ENCODE measurements around the gene CRY1.

DNA sequence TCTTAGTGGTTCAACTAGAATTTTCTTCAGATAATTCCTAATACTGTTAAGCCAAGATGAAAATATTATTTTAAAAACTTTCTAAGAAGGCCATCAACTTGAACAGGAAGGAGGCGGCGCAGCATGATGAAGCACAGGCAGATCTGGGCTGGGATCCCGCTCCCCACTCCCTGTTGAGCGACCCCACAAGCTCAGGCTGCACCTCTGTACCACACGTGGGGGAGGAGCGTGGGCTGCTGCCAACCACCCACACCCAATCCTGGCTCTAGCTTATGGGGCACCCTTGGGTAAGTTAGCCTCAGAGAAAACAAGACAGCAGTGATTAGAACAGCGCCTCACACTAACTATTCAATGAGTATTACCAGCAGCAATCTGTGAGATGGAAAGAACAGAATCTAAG, 112.4 kb downstream of the CRY1 start:
- TF ChIP-seq, protein P1, sequence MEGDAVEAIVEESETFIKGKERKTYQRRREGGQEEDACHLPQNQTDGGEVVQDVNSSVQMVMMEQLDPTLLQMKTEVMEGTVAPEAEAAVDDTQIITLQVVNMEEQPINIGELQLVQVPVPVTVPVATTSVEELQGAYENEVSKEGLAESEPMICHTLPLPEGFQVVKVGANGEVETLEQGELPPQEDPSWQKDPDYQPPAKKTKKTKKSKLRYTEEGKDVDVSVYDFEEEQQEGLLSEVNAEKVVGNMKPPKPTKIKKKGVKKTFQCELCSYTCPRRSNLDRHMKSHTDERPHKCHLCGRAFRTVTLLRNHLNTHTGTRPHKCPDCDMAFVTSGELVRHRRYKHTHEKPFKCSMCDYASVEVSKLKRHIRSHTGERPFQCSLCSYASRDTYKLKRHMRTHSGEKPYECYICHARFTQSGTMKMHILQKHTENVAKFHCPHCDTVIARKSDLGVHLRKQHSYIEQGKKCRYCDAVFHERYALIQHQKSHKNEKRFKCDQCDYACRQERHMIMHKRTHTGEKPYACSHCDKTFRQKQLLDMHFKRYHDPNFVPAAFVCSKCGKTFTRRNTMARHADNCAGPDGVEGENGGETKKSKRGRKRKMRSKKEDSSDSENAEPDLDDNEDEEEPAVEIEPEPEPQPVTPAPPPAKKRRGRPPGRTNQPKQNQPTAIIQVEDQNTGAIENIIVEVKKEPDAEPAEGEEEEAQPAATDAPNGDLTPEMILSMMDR (IDR thresholded peaks at IDR 0.05 in 8 of 11, conservative IDR thresholded peaks at IDR 0.05 in 3 of 11): no peak
- no peak for TF ChIP-seq POLR2A (IDR thresholded peaks at IDR 0.05)

Measured in spleen (tissue), 7 donors.